Measurements from ENCODE around the gene LAPTM5.

Gene LAPTM5

DNA sequence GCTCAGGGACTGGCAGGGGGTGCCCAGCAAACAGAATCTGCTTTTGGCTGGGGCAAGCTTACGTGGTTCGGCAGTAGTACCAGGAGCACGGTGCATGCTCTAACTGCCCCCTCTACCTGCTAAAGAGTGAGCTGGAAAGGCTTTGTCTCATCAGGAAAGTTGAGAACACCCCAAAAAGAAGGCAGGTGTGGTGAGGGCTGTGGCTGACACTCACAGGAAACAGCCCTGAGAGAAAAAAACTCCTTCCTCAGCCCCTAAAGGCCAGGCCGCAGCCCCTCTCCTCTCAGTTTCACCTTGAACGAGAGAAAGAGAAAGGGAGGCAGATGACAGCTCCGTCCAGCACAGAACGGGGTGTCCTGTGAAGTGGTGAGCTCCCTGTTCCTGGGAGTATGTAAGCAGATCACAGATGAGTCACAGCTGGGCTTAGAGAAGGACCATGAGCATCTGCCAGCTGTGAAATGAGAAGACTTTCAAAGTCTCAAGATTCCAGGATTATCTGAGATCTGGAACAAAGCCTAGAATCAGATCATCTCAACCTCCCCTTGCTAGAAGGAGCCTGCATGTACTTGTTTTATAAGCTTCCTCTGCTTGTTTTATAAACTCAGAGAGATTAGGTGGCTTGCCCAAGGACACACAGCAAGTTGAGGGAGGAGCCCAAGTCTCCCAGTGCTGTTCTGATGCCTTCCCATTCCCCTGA, 13.4 kb downstream of the LAPTM5 start:
- Histone ChIP-seq H3K4me3 (ENCODE audit: low read length) (no peak overlapping the region), H3K9me3 (ENCODE audit: low read length) (no peaks in the 10 kb centered on the region), H3K27me3 (ENCODE audit: insufficient read depth, low read length) (peaks cover 5% of the 10 kb centered on the region), H2AFZ (ENCODE audit: low read depth, low read length) (no peak overlapping the region), H3K36me3 (ENCODE audit: insufficient read depth, low read length) (no peaks in the 10 kb centered on the region), H3K4me1 (ENCODE audit: insufficient read depth, low read length) (peaks cover 12% of the 10 kb centered on the region)

DNA sequence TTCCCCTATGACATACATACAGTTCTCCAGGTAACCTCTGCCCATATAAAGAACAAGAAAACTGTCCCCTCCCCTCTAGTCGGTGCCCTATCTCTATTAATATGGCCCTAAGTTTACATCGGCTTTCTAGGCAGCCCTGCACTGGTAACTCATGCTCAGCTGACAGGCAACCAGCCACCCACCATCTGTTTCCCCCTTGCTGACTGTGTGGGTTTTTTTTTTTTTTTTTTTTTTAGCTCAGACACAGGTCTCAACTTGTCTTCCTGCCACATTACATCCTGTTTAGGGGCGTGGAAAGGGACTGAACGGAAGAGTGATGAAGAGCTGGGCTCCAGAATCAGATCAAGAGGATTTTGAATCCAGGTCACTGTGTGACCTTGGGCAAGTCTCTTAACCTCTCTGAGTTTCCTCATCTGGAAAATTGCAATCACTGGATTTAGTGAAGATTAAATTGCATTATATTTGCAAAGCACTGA, 14.0 kb downstream of the LAPTM5 start:
- Histone ChIP-seq H2AFZ (ENCODE audit: low read depth, low read length) (no peak overlapping the region), H3K4me3 (ENCODE audit: low read length) (no peak overlapping the region), H3K9me3 (ENCODE audit: low read length) (no peaks in the 10 kb centered on the region)

DNA sequence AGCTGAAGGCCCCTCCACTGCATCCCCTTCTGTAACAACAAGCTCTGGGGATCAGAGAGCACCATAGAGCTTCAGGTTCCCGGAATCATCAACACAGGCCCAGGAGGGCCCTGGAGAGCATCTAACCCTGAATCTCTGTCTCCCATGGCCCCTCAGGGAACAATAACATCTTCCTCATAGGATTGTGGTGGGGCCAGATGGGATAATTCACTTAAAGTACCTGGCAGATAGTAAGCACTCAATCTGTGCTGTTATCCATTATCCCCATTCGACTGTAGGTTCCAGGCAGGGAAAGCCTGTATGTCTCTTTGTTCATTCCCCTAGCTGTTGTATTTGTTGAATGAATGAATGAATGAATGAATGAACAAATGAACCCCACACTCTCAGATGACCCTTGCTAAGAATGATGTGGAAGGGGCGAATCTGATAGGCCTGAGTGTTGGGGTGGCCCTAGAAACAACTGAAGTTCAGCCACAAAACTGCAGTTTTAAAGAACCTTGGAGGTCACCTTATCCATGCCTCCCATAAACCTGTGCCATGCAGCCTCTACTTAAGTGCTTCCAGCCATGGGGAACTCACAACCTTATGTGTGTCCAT, 14.5 kb downstream of the LAPTM5 start:
- Histone ChIP-seq H3K9me3 (ENCODE audit: low read length) (no peaks in the 10 kb centered on the region), H2AFZ (ENCODE audit: low read depth, low read length) (no peak overlapping the region), H3K27me3 (ENCODE audit: insufficient read depth, low read length) (peaks cover 5% of the 10 kb centered on the region), H3K4me3 (ENCODE audit: low read length) (no peak overlapping the region), H3K36me3 (ENCODE audit: insufficient read depth, low read length) (no peaks in the 10 kb centered on the region), H3K4me1 (ENCODE audit: insufficient read depth, low read length) (peaks cover 4% of the 10 kb centered on the region)

More for the DNA sequence above, 14.0 kb downstream of the LAPTM5 start:
- Histone ChIP-seq H3K27me3 (ENCODE audit: insufficient read depth, low read length) (peaks cover 5% of the 10 kb centered on the region), H3K4me1 (ENCODE audit: insufficient read depth, low read length) (peaks cover 10% of the 10 kb centered on the region), H3K36me3 (ENCODE audit: insufficient read depth, low read length) (no peaks in the 10 kb centered on the region)

DNA sequence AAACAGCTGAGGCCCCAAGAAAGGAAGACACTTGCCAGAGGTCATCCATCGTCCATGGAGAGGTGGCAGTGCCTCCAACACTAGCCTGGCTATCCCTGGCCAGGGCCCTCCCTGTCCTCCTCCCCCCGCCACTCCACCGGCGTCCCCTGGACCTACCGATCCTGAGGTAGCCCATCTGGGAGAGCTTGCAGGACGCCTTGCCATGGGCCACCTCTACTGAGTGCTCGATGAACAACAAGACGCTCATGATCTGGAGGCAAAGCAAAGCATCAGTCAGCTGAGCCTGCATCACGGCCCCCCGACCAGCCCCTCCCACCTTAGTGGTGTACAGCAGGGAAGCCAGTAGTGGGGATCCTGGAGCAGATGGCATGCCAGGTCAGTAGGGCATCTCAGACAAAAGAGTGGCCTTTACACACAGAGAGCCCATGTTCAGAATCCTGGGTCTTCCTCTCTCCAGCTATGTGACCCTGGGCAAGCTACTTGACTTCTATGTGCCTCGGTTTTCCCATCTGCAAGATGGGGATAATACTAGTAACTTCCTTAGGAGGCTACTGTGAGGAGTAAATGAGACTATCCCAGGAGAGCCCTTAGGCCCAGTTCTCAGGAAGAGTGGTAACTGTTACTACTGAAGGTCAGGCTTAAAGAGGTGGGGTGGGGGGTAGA, 15.1 kb downstream of the LAPTM5 start:
- Histone ChIP-seq H3K9me3 (ENCODE audit: low read length) (no peaks in the 10 kb centered on the region), H2AFZ (ENCODE audit: low read depth, low read length) (no peak overlapping the region), H3K36me3 (ENCODE audit: insufficient read depth, low read length) (no peaks in the 10 kb centered on the region), H3K4me3 (ENCODE audit: low read length) (no peak overlapping the region), H3K4me1 (ENCODE audit: insufficient read depth, low read length) (no peaks in the 10 kb centered on the region), H3K27me3 (ENCODE audit: insufficient read depth, low read length) (peaks cover 5% of the 10 kb centered on the region)

DNA sequence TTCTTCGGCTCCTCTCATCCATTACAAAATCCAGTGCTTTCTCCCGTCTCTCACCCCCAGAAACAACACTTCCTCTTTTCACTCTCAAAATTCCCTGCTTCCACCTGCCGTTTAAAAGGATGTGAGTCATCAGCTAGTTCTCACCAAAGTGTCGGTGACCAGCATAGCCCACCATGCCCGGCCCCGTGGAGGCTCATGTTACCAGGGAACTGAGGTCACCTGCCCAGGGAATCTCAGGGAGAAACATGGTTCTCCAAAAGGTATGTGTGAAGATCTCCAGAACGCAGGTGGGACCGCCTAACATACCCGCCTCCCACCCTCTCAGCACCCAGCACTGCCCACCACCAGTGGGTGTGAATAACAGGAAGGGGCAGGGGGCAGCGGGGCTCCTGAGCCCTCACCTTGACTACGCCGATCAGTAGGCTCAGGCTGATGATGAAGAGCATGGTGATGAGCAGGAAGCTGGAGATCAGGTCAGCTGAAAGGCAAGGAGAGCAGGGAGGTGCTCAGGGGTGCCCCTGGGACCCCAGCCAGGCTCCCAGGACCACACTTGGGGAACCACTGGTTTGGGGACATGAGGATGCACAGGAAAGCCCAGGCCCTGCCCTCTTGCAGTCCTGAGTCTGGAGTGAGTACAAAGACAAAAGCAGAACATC, 16.2 kb downstream of the LAPTM5 start:
- Histone ChIP-seq H3K4me1 (ENCODE audit: insufficient read depth, low read length) (no peaks in the 10 kb centered on the region), H2AFZ (ENCODE audit: low read depth, low read length) (no peak overlapping the region), H3K4me3 (ENCODE audit: low read length) (no peak overlapping the region), H3K9me3 (ENCODE audit: low read length) (no peaks in the 10 kb centered on the region), H3K36me3 (ENCODE audit: insufficient read depth, low read length) (no peaks in the 10 kb centered on the region), H3K27me3 (ENCODE audit: insufficient read depth, low read length) (peaks cover 5% of the 10 kb centered on the region)

DNA sequence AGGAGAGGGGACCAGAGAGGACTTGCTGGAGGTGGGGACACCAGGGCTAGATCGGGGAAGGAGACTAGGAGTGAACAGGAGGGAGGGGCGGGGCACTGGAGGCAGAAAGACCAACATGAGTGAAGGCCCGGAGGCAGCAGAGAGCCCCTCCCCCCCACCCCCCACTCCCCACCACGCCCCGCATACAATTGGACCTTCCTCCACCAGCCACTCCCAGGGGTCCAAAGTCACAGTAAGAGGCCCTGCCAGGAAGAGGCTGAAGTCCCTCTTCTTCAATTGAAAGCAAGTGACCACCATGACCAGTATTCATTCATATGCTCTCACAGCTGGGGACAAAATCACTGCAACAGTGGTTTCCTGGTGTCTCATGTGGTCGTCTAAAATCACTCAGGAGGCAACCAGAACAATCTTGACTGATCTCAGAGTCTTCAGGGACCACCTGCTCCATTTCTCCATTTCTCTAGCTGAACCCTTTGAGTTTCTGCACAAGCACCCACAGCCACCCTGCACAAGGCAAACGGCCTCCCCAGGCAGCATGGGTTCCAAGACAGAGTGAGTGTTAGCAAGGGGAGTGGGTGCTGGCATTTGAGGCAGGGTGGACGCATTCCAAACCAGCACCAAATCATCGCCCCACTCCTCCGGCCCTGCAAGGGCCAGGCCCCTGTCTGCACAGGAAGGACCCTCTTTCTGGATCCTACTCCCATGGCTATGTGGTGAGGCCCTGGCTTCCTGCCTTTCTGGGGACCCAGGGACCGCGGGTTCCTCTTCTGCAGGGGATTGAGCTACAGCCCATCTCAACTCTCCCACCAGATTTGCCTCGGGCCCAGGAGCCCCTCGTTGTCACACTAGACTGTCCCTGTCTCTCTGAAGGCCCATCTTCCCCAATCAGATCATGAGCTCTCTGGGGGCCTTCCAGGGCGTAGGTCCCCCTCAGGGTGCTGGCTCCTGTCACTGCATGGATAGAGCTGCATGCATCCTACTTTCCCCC, 17.0 kb downstream of the LAPTM5 start:
- no peaks in the 10 kb centered on the region for H3K9me3 ChIP-seq (ENCODE audit: low read length)
- H3K36me3 ChIP-seq (ENCODE audit: insufficient read depth, low read length) = no peaks in the 10 kb centered on the region
- H2AFZ ChIP-seq (ENCODE audit: low read depth, low read length) = no peak overlapping the region
- no peaks in the 10 kb centered on the region for H3K4me1 ChIP-seq (ENCODE audit: insufficient read depth, low read length)
- H3K4me3 ChIP-seq (ENCODE audit: low read length) = no peak overlapping the region
- peaks cover 5% of the 10 kb centered on the region for H3K27me3 ChIP-seq (ENCODE audit: insufficient read depth, low read length)

DNA sequence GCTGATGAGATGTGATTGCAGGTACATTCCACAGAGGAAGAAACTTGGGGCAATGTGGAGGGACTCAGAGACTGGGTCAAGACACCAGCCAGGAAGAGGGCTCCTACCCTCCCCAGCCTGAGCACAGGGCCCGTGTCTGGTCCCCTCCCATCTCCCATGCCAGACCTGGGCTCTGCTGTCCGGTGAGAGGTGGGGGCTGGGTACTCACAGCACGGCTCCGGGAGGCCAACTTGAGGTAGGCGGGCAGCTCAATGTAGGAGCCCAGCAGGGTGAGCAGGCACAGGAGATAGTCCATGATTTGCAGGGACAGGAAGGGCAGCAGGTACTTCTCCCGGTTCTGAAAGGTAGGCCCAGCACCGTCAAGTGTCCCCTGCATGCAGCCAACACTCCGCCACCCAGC, 18.0 kb downstream of the LAPTM5 start:
- H3K36me3 ChIP-seq (ENCODE audit: insufficient read depth, low read length) = no peaks in the 10 kb centered on the region
- no peaks in the 10 kb centered on the region for H3K4me1 ChIP-seq (ENCODE audit: insufficient read depth, low read length)
- H3K9me3 ChIP-seq (ENCODE audit: low read length) = no peaks in the 10 kb centered on the region
- H2AFZ ChIP-seq (ENCODE audit: low read depth, low read length) = no peak overlapping the region
- H3K4me3 ChIP-seq (ENCODE audit: low read length) = no peak overlapping the region
- peaks cover 5% of the 10 kb centered on the region for H3K27me3 ChIP-seq (ENCODE audit: insufficient read depth, low read length)

DNA sequence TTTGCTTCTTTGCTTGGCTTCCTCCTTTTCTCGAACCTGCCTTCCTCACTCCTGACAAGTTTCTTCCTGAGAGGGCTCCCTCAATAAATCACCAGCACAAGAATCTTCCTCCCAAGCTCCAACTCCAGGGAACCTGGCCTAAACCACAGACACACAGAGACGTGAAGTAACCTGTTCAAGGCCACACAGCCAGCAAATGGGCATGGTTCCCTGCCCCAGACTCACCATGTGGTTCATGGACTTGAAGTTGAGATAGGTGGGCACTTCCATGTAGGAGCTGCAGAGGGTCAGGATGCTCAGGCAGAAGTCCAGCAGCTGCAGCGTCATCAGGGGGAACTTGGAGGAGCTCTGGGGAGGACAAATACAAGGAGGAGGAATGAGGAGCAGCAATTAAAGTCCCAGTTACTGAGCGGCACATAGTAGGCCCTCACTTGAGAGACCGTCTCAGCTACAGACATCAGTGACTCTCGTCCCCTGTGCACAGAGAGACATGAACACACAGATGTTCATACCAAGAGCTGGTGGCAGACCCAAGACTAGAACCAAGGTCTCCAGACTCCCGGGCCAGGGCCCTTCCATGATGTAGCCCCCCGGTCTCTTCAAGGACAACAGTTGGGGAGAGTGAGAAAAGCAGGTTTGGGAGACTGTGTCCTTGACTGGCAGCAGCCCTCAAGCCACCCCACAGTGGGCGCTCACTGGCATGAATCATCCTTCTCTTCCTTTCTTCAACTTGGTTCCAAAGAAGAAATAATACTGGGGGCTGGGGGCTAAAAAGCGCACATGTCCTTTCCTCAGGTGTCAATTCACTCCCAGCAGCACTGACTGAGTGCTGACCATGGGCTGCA, 18.6 kb downstream of the LAPTM5 start:
- no peak overlapping the region for H3K4me3 ChIP-seq (ENCODE audit: low read length)
- no peaks in the 10 kb centered on the region for H3K36me3 ChIP-seq (ENCODE audit: insufficient read depth, low read length)
- no peaks in the 10 kb centered on the region for H3K4me1 ChIP-seq (ENCODE audit: insufficient read depth, low read length)

DNA sequence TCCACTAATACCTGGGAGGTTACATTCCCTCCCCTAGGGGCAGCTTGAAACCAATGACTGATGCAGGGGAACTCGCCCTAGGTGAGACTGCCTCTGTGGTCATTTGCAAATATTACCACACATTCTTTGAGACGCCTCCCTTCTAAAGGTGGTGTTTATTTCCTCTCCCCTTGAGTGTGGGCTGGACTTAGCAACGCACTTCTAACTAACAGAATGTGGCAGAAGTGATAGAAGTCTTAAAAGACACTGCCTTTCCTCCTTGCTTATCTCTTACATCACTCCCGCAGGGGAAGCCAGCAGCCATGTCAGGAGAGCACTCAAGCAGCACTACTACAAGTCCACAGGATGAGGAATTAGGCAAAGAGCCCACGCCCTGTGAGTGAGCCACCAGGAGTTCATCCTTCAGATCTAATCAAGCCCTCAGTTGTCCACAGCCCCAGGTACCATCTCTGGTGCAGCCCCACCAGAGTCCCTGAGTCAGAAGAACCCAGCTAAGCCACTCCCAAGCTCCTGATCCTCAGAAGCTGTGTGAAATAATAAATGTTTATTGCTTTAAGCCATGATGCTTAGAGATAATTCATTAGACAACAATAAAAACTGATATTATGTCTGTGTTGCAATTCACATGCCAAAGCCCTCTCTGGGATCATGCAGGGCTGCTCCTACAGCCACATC, 19.4 kb downstream of the LAPTM5 start:
- H3K27me3 ChIP-seq (ENCODE audit: insufficient read depth, low read length) = peaks cover 5% of the 10 kb centered on the region
- no peaks in the 10 kb centered on the region for H3K36me3 ChIP-seq (ENCODE audit: insufficient read depth, low read length)
- H3K9me3 ChIP-seq (ENCODE audit: low read length) = no peaks in the 10 kb centered on the region
- no peaks in the 10 kb centered on the region for H3K4me1 ChIP-seq (ENCODE audit: insufficient read depth, low read length)
- H3K4me3 ChIP-seq (ENCODE audit: low read length) = no peak overlapping the region
- H2AFZ ChIP-seq (ENCODE audit: low read depth, low read length) = no peak overlapping the region

More for the DNA sequence above, 18.6 kb downstream of the LAPTM5 start:
- Histone ChIP-seq H3K9me3 (ENCODE audit: low read length) (no peaks in the 10 kb centered on the region), H2AFZ (ENCODE audit: low read depth, low read length) (no peak overlapping the region), H3K27me3 (ENCODE audit: insufficient read depth, low read length) (peaks cover 5% of the 10 kb centered on the region)

DNA sequence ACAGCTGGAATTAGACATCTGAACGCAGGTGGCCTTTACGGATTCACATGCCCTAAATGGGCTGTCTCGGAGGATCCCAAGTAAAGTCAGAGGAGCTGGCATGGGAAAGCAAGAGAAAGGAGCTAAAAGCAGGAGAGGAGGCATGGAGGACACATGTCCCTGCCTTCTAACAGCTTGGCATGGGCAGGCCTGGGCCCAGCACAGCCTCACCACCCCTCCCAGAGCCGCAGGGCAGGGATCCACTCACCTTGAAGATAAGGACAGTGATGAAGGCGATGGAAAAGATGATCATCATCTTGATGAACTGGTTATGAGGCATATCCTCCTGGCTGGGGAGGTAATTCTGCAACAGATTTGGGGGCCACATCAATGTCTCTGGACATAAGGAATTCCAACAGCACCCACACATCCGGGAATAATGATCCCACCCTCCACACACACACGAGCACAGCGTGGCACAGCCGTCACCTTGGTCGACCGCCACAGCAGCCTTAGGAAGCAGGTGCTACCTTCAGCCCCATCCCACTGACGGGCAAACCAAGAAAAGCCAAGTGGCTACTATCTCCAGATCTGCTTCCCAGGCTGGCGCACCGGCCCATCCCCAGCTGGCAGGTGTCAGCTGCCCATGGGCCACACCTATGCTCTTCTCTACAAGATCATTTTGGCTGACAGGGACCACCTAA, 20.1 kb downstream of the LAPTM5 start:
- peaks cover 4% of the 10 kb centered on the region for H3K4me1 ChIP-seq (ENCODE audit: insufficient read depth, low read length)
- H3K4me3 ChIP-seq (ENCODE audit: low read length) = no peak overlapping the region
- H3K36me3 ChIP-seq (ENCODE audit: insufficient read depth, low read length) = no peaks in the 10 kb centered on the region
- no peak overlapping the region for H2AFZ ChIP-seq (ENCODE audit: low read depth, low read length)
- H3K9me3 ChIP-seq (ENCODE audit: low read length) = no peaks in the 10 kb centered on the region
- peaks cover 5% of the 10 kb centered on the region for H3K27me3 ChIP-seq (ENCODE audit: insufficient read depth, low read length)

All from neuron (in vitro differentiated cells).